ENCODE results near the gene RAB11FIP4.

DNA sequence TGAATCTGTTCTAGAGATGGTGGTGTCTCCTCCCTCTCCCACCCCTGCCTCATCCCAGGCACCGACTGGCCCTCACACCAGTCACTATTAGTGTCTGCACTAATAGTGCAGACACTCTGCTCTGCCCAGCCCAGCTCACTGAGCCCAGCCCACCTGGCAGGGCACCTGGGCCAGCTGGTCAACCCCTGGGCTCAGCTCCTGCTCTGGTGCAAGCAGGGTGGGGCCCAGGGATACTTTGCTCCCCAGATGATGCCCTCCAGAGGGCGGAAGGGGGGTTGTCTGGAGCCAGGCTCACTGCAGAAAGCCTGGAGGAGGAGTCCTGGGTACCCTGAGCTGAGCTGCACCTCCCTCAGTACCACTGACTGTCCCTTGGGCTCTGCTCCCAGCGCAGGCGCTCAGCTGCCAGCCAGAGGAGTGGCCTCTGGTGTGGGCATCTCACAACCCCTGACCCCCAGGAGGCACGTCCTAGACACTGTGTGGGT lies 14.5 kb downstream of the RAB11FIP4 start:
- TF ChIP-seq, protein P1, sequence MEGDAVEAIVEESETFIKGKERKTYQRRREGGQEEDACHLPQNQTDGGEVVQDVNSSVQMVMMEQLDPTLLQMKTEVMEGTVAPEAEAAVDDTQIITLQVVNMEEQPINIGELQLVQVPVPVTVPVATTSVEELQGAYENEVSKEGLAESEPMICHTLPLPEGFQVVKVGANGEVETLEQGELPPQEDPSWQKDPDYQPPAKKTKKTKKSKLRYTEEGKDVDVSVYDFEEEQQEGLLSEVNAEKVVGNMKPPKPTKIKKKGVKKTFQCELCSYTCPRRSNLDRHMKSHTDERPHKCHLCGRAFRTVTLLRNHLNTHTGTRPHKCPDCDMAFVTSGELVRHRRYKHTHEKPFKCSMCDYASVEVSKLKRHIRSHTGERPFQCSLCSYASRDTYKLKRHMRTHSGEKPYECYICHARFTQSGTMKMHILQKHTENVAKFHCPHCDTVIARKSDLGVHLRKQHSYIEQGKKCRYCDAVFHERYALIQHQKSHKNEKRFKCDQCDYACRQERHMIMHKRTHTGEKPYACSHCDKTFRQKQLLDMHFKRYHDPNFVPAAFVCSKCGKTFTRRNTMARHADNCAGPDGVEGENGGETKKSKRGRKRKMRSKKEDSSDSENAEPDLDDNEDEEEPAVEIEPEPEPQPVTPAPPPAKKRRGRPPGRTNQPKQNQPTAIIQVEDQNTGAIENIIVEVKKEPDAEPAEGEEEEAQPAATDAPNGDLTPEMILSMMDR (IDR thresholded peaks at IDR 0.05): no peak
- no peak for TF ChIP-seq ZFX (IDR thresholded peaks at IDR 0.05; ENCODE audit: borderline replicate concordance)

Measured in 22Rv1 (cell line).